Muscle layer of colon (tissue), 2 donors: ENCODE measurements around the gene SNU13.
"Not testable (repeated sequence)": the region's sequence is repeated elsewhere in the genome, so short reads cannot be mapped to it uniquely, and the experiment has no call there.

Source experiments
- H3K27ac ChIP-seq: one replicate; pipeline ENCODE4 v1.7.0; 2013; ENCODE audit warnings: low read depth, mild to moderate bottlenecking, low read length, moderate library complexity
- H3K27me3 ChIP-seq, 2 donors: one replicate each; pipeline ENCODE4 v1.7.0; 2013; ENCODE audit warnings: low read length in 2 of 2, mild to moderate bottlenecking in 2 of 2; ENCODE audit not compliant: insufficient read depth in 2 of 2, control insufficient read depth in 1 of 2
- H3K36me3 ChIP-seq: one replicate; pipeline ENCODE4 v1.7.0; 2013; ENCODE audit warnings: mild to moderate bottlenecking, low read length; ENCODE audit not compliant: insufficient read depth
- H3K4me1 ChIP-seq: one replicate; pipeline ENCODE4 v1.7.0; 2013; ENCODE audit warnings: mild to moderate bottlenecking, low read length; ENCODE audit not compliant: insufficient read depth
- H3K4me3 ChIP-seq, 2 donors: one replicate each; pipeline ENCODE4 v1.7.0; 2013; ENCODE audit warnings: low read length in 2 of 2, low read depth in 1 of 2, mild to moderate bottlenecking in 1 of 2, moderate library complexity in 1 of 2
- H3K9ac ChIP-seq: one replicate; pipeline ENCODE4 v1.7.0; 2013; ENCODE audit warnings: low read length
- H3K9me3 ChIP-seq: one replicate; pipeline ENCODE4 v1.7.0; 2013; ENCODE audit warnings: mild to moderate bottlenecking, low read length
- donor health status: abdominal sarcoma.
- donor health status: Adenocarcinoma of cecum.

SNU13 gene

DNA sequence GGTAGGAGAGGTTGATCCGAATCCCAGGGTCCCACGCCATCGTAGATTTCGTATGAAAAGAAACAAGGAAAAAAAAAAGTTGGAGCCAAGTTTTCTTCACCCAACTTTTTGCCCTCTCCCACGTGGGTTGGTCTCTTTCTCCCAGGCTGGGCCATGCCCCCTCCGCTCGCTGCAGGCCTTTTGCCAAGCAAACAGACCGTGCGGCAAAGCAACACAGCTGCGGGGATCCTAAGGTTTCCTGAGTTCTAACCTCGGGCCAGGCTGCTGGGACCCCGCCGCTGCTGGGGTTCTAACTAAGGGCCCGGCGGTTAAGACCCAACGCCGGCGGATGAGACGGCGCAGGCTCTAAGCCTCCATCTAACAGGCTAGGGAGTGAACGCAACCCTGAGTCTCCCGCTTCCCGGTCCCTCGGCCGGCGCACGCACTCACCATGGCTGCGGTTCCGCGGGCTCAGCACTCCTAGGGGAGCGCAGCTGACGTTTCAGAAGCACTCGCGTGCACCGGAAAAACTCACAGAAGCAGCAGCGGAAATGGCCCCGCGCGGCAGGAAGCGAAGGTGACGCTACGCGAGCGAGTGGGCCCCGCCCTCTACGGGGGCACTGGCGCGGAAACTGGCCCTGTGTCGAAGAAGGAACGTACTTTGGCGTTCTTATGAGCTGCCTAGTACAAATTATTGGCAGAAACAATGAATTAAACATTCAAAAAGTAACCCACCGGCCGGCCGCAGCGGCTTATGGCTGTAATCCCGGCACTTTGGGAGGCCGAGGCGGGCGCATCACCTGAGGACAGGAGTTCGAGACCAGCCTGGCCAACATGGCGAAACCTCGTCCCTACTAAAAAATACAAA is at the start of gene SNU13:
SNU13 (minus strand) TSS at position 503 of the 847 bp plus-strand sequence; CDS start at position 432, 71 bp downstream.
- no peaks in the 10 kb centered on the region for H3K36me3 ChIP-seq
- peak within 1 kb of the TSS; percentile 87 for H3K9ac ChIP-seq
- no peaks in the 10 kb centered on the region for H3K27me3 ChIP-seq
- peak within 1 kb of the TSS; percentile 87 for H3K27ac ChIP-seq
- H3K4me3 ChIP-seq: peak within 1 kb of the TSS; percentile 82 to 88
- H3K4me1 ChIP-seq: peaks cover 8% of the 10 kb centered on the region
- H3K9me3 ChIP-seq: no peaks in the 10 kb centered on the region

DNA sequence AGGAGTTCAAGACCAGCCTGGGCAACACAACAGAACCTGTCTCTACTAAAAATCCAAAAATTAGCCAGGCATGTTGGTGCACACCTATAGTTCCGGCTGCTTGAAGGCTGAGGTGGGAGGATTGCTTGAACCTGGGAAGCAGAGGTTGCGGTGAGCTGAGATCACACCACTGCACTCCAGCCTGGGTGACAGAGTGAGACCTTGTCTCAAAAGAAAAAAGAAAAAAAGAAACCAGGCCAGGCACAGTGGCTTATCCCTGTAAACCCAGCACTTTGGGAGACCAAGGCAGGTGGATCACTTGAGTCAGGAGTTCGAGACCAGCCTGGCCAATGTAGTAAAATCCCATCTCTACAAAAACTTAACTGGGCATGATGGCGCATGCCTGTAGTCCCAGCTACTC is 44.6 kb upstream of the SNU13 start:
- H3K4me3 ChIP-seq, H3K27ac ChIP-seq, H3K4me1 ChIP-seq, H3K9ac ChIP-seq, H3K9me3 ChIP-seq, H3K36me3 ChIP-seq, H3K27me3 ChIP-seq: not testable (repeated sequence)

DNA sequence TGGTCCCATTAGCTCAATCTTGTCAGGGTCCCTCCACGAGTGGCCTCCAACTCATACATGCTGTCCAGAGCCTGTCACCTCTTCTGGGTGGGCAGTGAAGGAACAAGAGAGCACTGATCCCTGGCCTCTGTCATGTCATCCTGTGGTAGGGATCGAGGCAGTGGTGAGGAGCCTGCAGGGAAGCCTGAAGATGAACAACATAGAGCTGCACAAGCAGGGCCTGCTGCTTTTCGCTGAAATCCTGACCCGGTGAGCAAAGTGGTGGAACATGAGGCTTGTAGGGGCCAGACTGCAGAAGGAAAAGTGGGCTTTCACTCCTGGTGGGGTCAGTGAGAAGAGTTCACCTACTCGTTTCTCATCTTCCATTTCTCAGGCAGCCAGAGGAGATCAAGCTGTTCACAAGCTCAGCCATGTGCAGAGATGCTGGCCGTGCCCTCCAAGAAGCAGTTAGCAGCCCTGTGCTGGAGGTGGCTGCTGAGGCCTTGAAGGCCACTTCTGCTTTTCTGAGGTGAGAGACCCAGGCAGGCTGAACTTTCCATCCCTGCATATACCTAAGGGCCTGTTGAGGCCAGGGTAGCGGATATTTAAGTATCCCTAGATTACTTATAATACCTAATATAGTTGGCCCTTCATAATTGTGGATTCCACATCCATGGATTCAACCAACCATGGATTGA is 43.6 kb upstream of the SNU13 start:
- Histone ChIP-seq H3K36me3 (no peaks in the 10 kb centered on the region), H3K9ac (no peak overlapping the region), H3K4me3 (no peak overlapping the region), H3K27me3 (no peaks in the 10 kb centered on the region), H3K4me1 (no peaks in the 10 kb centered on the region), H3K9me3 (no peaks in the 10 kb centered on the region), H3K27ac (no peak overlapping the region)

DNA sequence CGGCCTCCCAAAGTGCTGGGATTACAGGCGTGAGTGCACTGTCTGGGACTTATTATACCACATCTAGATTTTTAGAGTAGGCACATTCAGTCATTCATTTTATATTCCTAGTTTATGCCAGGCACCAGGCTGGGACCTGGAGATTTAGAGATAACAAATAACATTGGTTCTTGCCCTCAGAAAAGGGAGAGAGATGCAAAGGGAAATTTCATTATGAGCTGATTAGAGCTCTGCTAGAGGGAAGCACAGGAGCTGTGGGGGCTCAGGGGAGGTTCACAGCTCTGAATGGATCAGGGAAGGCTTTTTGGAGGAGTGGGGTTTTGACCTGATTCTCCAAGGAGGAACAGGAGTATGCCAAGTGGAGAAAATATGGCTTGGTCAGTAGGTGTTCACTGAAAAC is 42.9 kb upstream of the SNU13 start:
- no peak overlapping the region for H3K4me3 ChIP-seq
- H3K9ac ChIP-seq: no peak overlapping the region
- no peak overlapping the region for H3K27ac ChIP-seq
- no peaks in the 10 kb centered on the region for H3K27me3 ChIP-seq
- no peaks in the 10 kb centered on the region for H3K36me3 ChIP-seq
- no peaks in the 10 kb centered on the region for H3K4me1 ChIP-seq
- H3K9me3 ChIP-seq: no peaks in the 10 kb centered on the region

DNA sequence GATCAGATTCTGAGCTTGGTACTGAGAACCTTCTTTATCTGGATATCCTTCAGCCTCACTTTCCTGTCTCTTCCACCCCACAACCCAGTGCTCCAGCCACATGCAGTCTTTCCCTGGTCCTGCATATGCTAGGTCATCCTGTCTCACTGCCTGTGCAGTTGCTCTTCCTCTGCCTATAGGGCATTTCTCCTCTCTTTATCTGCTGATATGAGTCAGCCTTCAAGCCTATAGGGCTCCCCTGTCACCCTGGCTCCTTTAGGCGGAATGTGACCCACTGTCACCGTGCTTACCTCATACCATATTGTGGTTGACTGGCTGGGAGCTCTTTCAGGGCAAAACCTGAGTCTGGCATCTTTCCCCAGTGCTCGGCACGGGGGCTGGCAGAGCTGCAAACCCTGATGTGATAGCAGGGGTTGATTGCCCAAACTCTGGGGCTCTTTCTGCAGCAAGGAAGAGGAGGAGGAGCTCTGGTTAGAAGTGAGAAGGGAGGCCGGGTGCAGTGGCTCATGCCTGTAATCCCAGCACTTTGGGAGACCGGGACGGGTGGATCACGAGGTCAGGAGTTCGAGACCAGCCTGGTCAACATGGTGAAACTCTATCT is 36.9 kb upstream of the SNU13 start:
- Histone ChIP-seq H3K36me3 (no peaks in the 10 kb centered on the region), H3K27me3 (no peaks in the 10 kb centered on the region), H3K9ac (no peak overlapping the region), H3K9me3 (no peaks in the 10 kb centered on the region), H3K27ac (no peak overlapping the region), H3K4me3 (no peak overlapping the region), H3K4me1 (no peaks in the 10 kb centered on the region)

DNA sequence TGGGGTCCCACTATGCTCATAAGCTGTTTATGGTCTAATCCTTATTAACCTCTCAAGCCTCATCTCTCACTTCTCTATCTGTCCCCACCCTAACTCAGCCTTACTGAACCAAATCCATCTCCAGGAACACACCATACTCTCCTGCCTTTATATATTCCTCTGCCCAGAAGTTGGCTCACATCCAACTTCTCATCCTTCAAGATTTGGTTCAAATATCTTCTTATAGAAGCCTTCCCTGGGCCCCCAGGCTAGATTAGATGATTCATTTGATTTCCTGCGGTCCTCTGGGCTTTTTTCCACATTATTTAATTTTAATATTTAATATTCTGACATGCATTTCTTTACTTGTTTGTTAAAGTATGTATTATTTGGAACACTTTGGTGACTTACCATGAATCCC is 33.8 kb upstream of the SNU13 start:
- Histone ChIP-seq H3K9me3 (no peaks in the 10 kb centered on the region), H3K27ac (no peak overlapping the region), H3K4me1 (no peaks in the 10 kb centered on the region), H3K9ac (no peak overlapping the region), H3K27me3 (no peaks in the 10 kb centered on the region), H3K36me3 (no peaks in the 10 kb centered on the region), H3K4me3 (no peak overlapping the region)

DNA sequence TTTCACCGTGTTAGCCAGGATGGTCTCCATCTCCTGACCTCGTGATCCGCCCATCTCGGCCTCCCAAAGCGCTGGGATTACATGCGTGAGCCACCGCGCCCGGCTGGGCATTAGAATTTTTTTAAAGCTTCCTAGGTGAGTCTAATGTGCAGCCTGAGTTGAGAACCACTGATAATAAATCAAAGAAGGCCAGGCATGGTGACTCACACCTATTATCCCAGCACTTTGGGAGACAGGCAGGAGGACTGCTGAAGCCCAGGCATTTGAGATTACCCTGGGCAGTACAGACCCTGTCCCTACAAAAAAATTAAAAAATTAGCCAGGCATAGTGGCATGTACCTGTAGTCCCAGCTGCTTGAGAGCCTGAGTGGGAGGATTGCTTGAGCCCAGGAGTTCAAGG is 24.3 kb upstream of the SNU13 start:
- H3K9me3 ChIP-seq: no peaks in the 10 kb centered on the region
- no peaks in the 10 kb centered on the region for H3K27me3 ChIP-seq
- no peak overlapping the region for H3K4me3 ChIP-seq
- no peak overlapping the region for H3K9ac ChIP-seq
- H3K36me3 ChIP-seq: no peaks in the 10 kb centered on the region
- H3K27ac ChIP-seq: no peak overlapping the region
- no peaks in the 10 kb centered on the region for H3K4me1 ChIP-seq

DNA sequence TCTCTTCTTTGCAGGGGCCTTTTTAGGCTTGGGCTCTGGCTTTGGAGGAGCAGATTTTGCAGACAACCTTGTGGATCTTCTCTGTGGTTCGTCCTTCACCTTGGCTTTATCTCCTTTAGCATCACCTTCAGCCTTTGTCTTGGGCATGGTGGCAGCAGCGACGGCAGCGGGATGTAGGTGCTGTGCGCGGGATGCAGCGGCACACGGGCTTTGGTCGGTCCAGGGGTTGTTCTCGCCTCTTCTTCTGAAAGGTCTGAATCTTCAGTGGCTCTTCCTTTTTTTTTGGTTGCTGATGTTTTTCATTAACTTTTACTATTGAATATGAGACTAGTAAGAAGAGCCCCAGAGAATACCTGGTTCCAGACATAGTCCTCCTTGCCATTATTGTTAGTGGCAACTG is 20.7 kb upstream of the SNU13 start:
- Histone ChIP-seq H3K9ac (no peak overlapping the region), H3K27me3 (no peaks in the 10 kb centered on the region), H3K27ac (no peak overlapping the region), H3K4me1 (no peaks in the 10 kb centered on the region), H3K36me3 (no peaks in the 10 kb centered on the region), H3K9me3 (no peaks in the 10 kb centered on the region), H3K4me3 (no peak overlapping the region)

DNA sequence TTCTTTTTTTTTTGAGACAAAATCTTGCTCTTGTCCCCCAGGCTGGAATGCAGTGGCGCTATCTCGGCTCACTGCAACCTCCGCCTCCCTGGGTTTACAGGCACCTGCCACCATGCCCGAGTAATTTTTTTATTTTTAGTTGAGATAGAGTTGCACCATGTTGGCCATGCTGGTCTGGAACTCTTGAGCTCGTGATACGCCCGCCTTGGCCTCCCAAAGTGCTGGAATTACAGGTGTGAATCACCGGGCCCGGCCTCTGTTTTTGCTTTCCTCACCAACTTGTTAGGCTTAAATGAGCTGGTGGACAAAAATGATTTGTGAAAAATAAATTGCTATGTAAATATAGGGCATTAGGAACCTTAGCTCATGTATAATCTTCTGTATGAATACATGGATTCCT is 14.1 kb upstream of the SNU13 start:
- Histone ChIP-seq H3K36me3 (no peaks in the 10 kb centered on the region), H3K27me3 (no peaks in the 10 kb centered on the region), H3K9me3 (no peaks in the 10 kb centered on the region), H3K4me1 (no peaks in the 10 kb centered on the region), H3K4me3 (no peak overlapping the region), H3K27ac (no peak overlapping the region), H3K9ac (no peak overlapping the region)

DNA sequence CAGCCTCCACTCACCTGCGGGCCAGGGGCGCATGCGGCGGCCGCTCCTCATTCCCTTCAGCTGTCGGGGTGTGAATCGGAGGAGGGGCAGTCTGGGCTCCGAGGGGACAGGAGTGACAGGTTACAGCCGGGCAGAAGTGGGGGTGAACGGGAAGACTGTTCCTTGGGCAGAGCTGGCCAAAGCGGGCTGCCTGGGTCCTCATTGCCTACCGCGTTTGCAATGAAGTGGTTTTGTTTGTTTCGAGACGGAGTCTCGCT is 11.4 kb upstream of the SNU13 start:
- Histone ChIP-seq H3K9ac (no peak overlapping the region), H3K4me1 (peaks cover 4% of the 10 kb centered on the region), H3K4me3 (no peak overlapping the region), H3K27me3 (no peaks in the 10 kb centered on the region), H3K27ac (no peak overlapping the region), H3K9me3 (no peaks in the 10 kb centered on the region), H3K36me3 (no peaks in the 10 kb centered on the region)

DNA sequence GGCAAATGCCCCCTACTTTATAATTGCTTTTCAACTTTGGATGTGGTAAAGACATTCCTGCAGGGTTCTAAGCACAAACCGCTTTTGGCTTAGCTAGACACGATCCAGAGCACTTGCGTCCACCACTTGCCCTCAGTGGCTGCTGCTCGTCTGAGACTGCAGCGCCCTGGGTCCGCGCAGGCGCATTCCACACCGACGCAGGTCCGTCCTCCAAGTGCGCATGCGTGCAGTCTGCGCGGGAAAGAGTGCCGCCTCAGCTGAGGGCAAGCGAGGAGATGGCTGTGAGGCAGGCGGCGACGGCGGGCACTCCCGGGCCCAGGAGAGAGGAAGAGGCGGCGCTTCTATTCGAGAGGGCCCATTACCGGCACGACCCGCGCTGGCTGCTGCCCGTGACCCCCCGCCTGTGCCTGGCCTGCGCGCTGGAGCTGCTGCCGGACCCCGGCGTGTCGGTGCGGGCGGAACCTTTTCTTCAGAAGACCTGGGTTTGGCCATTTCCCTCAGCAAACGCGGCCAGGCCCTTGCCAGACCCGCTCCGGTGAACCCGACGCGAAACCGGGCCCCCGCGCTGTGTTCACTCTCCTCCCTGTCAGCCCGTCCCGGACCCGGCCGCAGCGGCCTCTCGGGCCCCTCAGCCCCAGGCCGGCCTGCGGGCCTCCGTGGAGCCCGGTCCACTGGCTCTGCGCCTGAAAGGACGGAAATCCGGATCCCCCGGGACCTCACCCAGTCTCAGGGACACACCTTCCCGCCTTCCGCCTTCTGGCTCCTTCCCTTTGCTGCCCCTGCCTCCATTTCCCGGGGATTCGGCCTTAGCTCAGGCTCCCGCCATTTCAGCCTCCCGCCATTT is 10.8 kb upstream of the SNU13 start, which contains the start of gene MEI1:
MEI1 (plus strand) TSS at position 240 of the 844 bp plus-strand sequence; CDS start at position 276, 36 bp downstream.
- peaks cover 2% of the 10 kb centered on the region for H3K36me3 ChIP-seq
- peaks cover 4% of the 10 kb centered on the region for H3K4me1 ChIP-seq
- H3K27me3 ChIP-seq: no peaks in the 10 kb centered on the region
- H3K9me3 ChIP-seq: no peaks in the 10 kb centered on the region
- no peak within 1 kb of the TSS for H3K9ac ChIP-seq
- H3K4me3 ChIP-seq: peak within 1 kb of the TSS in 1 of 2 donors; percentile 3
- no peak within 1 kb of the TSS for H3K27ac ChIP-seq
